ENCODE data around the gene RUNX2.

Gene RUNX2

GRCh38 chr6:45679631-45680030, 351.5 kb downstream of the RUNX2 start:
- TF ChIP-seq ZFX (IDR thresholded peaks at IDR 0.05) (no peak), CTCF (conservative IDR thresholded peaks at IDR 0.05) (no peak)

GRCh38 chr6:45681860-45682511, 353.9 kb downstream of the RUNX2 start:
- H3K27ac ChIP-seq: no peak overlapping the region
- TF ChIP-seq ZFX (IDR thresholded peaks at IDR 0.05): no peak
- no peak for TF ChIP-seq CTCF (conservative IDR thresholded peaks at IDR 0.05)

More at GRCh38 chr6:45679631-45680030, 351.5 kb downstream of the RUNX2 start:
- no peak overlapping the region for H3K27ac ChIP-seq

- TF ChIP-seq ZFX (IDR thresholded peaks at IDR 0.05): no peak
- H3K27ac ChIP-seq: no peak overlapping the region
These were observed 356.3 kb downstream of the RUNX2 start for GRCh38 chr6:45684476-45684875.

GRCh38 chr6:45685076-45685475, 356.9 kb downstream of the RUNX2 start:
- no peak for TF ChIP-seq ZFX (IDR thresholded peaks at IDR 0.05)
- no peak for TF ChIP-seq CTCF (conservative IDR thresholded peaks at IDR 0.05)
- H3K27ac ChIP-seq: no peak overlapping the region

- H3K27ac ChIP-seq: no peak overlapping the region
- no peak for TF ChIP-seq ZFX (IDR thresholded peaks at IDR 0.05)
These were observed 358.9 kb downstream of the RUNX2 start for GRCh38 chr6:45686841-45687569.

GRCh38 chr6:45687570-45687969, 359.4 kb downstream of the RUNX2 start:
- TF ChIP-seq ZFX (IDR thresholded peaks at IDR 0.05): no peak
- TF ChIP-seq CTCF (conservative IDR thresholded peaks at IDR 0.05): no peak
- H3K27ac ChIP-seq: no peak overlapping the region

GRCh38 chr6:45688180-45688579, 360.1 kb downstream of the RUNX2 start:
- no peak overlapping the region for H3K27ac ChIP-seq
- TF ChIP-seq CTCF (conservative IDR thresholded peaks at IDR 0.05) (no peak), ZFX (IDR thresholded peaks at IDR 0.05) (no peak)

GRCh38 chr6:45689926-45690615, 361.9 kb downstream of the RUNX2 start:
- no peak overlapping the region for H3K27ac ChIP-seq
- TF ChIP-seq CTCF (conservative IDR thresholded peaks at IDR 0.05) (no peak), ZFX (IDR thresholded peaks at IDR 0.05) (no peak)

All from C4-2B (cell line).